Hepatocyte (in vitro differentiated cells): Measurements from ENCODE around the gene AGA. TPM values are rescaled to one million over a fixed set of nuclear protein-coding genes. Genes with fewer than 3 reads are reported as not detected.

Experiments
- DNase-seq: peaks from one replicate; pipeline ENCODE4 v3.0.0-alpha.2; 2016; ENCODE audit warnings: low spot score
- H2AFZ ChIP-seq: fragments of 200-600 bp; sonication (generic); 2 replicates; pipeline ENCODE4 v1.6.0; 2016; ENCODE audit warnings: antibody characterized with exemption, mild to moderate bottlenecking
- H3K27ac ChIP-seq: fragments of 200-600 bp; sonication (generic); 2 replicates; pipeline ENCODE4 v1.5.1; 2016; ENCODE audit warnings: mild to moderate bottlenecking
- H3K27me3 ChIP-seq: fragments of 200-600 bp; sonication (generic); 2 replicates; pipeline ENCODE4 v1.6.1; 2016
- H3K36me3 ChIP-seq: fragments of 200-600 bp; sonication (generic); replicated peaks from 2 replicates; pipeline ENCODE4 v1.5.1; 2016; ENCODE audit warnings: low read depth; ENCODE audit not compliant: insufficient read depth
- H3K4me1 ChIP-seq: fragments of 200-600 bp; sonication (generic); 2 replicates; pipeline ENCODE4 v1.5.1; 2016; ENCODE audit warnings: mild to moderate bottlenecking, moderate library complexity; ENCODE audit not compliant: insufficient read depth
- H3K4me2 ChIP-seq: fragments of 200-600 bp; sonication (generic); 2 replicates; pipeline ENCODE4 v1.6.0; 2016
- H3K4me3 ChIP-seq: fragments of 200-600 bp; sonication (generic); 2 replicates; pipeline ENCODE4 v1.5.1; 2016; ENCODE audit warnings: mild to moderate bottlenecking
- H3K79me2 ChIP-seq: fragments of 200-600 bp; sonication (generic); 2 replicates; pipeline ENCODE4 v1.6.0; 2017; ENCODE audit warnings: mild to moderate bottlenecking
- H3K9me2 ChIP-seq: fragments of 200-600 bp; sonication (generic); replicated peaks from 2 replicates; pipeline ENCODE4 v1.6.0; 2017; ENCODE audit warnings: mild to moderate bottlenecking; ENCODE audit not compliant: insufficient read depth
- H3K9me3 ChIP-seq: fragments of 200-600 bp; sonication (generic); 2 replicates; pipeline ENCODE4 v1.5.1; 2016; ENCODE audit warnings: low read depth, mild to moderate bottlenecking
- H4K20me1 ChIP-seq: fragments of 200-600 bp; sonication (generic); 2 replicates; pipeline ENCODE4 v1.6.0; 2016; ENCODE audit warnings: mild to moderate bottlenecking; ENCODE audit not compliant: insufficient read depth, poor library complexity, severe bottlenecking
- EZH2 ChIP-seq: fragments of 200-600 bp; sonication (generic); IDR thresholded peaks from 2 replicates; pipeline ENCODE4 v1.6.1; 2016; ENCODE audit warnings: antibody characterized with exemption, mild to moderate bottlenecking, borderline replicate concordance
- EZH2phosphoT487 ChIP-seq: fragments of 200-600 bp; sonication (generic); IDR thresholded peaks from one replicate; pipeline ENCODE4 v1.6.1; 2018; ENCODE audit warnings: antibody characterized with exemption, mild to moderate bottlenecking, low read depth, moderate library complexity; ENCODE audit not compliant: unreplicated experiment, severe bottlenecking
- WGBS: methylation state at CpG from one replicate; pipeline ENCODE4 v1.1.6; 2016; ENCODE audit warnings: low lambda C conversion rate; ENCODE audit errors: missing lambda C conversion rate; 5-methylcytosine and 5-hydroxymethylcytosine counted together
- polyA plus RNA-seq: library from polyadenylated mRNA; unstranded; fragments of >200 nt; fragmentation: Nextera tagmentation; extraction: Ambion mirVana; gene quantifications from 2 replicates; pipeline ENCODE4 v1.2.1, GENCODE V29; 2016
- total RNA-seq: library from RNA; depleted of rRNA; stranded (reverse); fragments of >200 nt; gene quantifications from 2 replicates; pipeline ENCODE4 v1.2.3, GENCODE V29; 2014
- TF ChIP-seq, protein P1 (sequence below): fragments of 200-600 bp; sonication (generic); IDR thresholded peaks from 2 replicates; pipeline ENCODE4 v1.5.1; 2016; ENCODE audit warnings: antibody characterized with exemption, mild to moderate bottlenecking; ENCODE audit not compliant: poor library complexity

The AGA gene
- total and polyA plus RNA-seq, 2 experiments from 2014 or later: 29.5 to 43.8 TPM

- H3K4me1 ChIP-seq: peaks cover 5% of the 10 kb centered on the region
- no peak overlapping the region for H3K27ac ChIP-seq
- no peaks in the 10 kb centered on the region for H3K9me2 ChIP-seq
- H3K9me3 ChIP-seq: no peaks in the 10 kb centered on the region
- DNase-seq: no peak
- no peaks in the 10 kb centered on the region for H3K79me2 ChIP-seq
- H3K36me3 ChIP-seq: no peaks in the 10 kb centered on the region
- H3K27me3 ChIP-seq: no peaks in the 10 kb centered on the region
- 84% methylated on average over 5 of the region's 5 CpGs for WGBS
- no peak overlapping the region for H3K4me2 ChIP-seq
- H2AFZ ChIP-seq: no peak overlapping the region
- H4K20me1 ChIP-seq: no peaks in the 10 kb centered on the region
- TF ChIP-seq, protein P1, sequence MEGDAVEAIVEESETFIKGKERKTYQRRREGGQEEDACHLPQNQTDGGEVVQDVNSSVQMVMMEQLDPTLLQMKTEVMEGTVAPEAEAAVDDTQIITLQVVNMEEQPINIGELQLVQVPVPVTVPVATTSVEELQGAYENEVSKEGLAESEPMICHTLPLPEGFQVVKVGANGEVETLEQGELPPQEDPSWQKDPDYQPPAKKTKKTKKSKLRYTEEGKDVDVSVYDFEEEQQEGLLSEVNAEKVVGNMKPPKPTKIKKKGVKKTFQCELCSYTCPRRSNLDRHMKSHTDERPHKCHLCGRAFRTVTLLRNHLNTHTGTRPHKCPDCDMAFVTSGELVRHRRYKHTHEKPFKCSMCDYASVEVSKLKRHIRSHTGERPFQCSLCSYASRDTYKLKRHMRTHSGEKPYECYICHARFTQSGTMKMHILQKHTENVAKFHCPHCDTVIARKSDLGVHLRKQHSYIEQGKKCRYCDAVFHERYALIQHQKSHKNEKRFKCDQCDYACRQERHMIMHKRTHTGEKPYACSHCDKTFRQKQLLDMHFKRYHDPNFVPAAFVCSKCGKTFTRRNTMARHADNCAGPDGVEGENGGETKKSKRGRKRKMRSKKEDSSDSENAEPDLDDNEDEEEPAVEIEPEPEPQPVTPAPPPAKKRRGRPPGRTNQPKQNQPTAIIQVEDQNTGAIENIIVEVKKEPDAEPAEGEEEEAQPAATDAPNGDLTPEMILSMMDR: no peak
- TF ChIP-seq EZH2phosphoT487 (no peak), EZH2 (no peak)
- H3K4me3 ChIP-seq: no peak overlapping the region
Measured at GRCh38 chr4:177411996-177412395, 30.2 kb downstream of the AGA start.

GRCh38 chr4:177410566-177410965 is 31.7 kb downstream of the AGA start:
- H3K4me3 ChIP-seq: no peak overlapping the region
- no peaks in the 10 kb centered on the region for H3K79me2 ChIP-seq
- no peaks in the 10 kb centered on the region for H3K27me3 ChIP-seq
- H3K4me2 ChIP-seq: peak overlapping the region; percentile 29
- no peak overlapping the region for H2AFZ ChIP-seq
- no peak overlapping the region for H3K27ac ChIP-seq
- H3K36me3 ChIP-seq: no peaks in the 10 kb centered on the region
- no peak for DNase-seq
- H3K9me2 ChIP-seq: no peaks in the 10 kb centered on the region
- TF ChIP-seq, protein P1: no peak
- no peak for TF ChIP-seq EZH2phosphoT487
- TF ChIP-seq EZH2: no peak
- H4K20me1 ChIP-seq: no peaks in the 10 kb centered on the region
- peaks cover 5% of the 10 kb centered on the region for H3K4me1 ChIP-seq
- H3K9me3 ChIP-seq: no peaks in the 10 kb centered on the region

GRCh38 chr4:177408023-177408422 is 34.2 kb downstream of the AGA start:
- Histone ChIP-seq H3K79me2 (no peaks in the 10 kb centered on the region), H3K36me3 (no peaks in the 10 kb centered on the region), H3K9me2 (no peaks in the 10 kb centered on the region), H3K4me3 (no peak overlapping the region), H3K27me3 (no peaks in the 10 kb centered on the region), H3K27ac (no peak overlapping the region), H3K9me3 (no peaks in the 10 kb centered on the region), H2AFZ (no peak overlapping the region), H3K4me1 (peaks cover 5% of the 10 kb centered on the region), H4K20me1 (no peaks in the 10 kb centered on the region), H3K4me2 (no peak overlapping the region)
- no peak for DNase-seq
- TF ChIP-seq EZH2phosphoT487: no peak
- TF ChIP-seq, protein P1: no peak
- TF ChIP-seq EZH2: no peak
- 97% methylated on average over 25 of the region's 25 CpGs for WGBS

GRCh38 chr4:177405508-177405907 is 36.7 kb downstream of the AGA start:
- no peaks in the 10 kb centered on the region for H3K27me3 ChIP-seq
- H3K36me3 ChIP-seq: no peaks in the 10 kb centered on the region
- WGBS: 56% methylated on average over 2 of the region's 2 CpGs
- no peak overlapping the region for H3K4me3 ChIP-seq
- no peak for DNase-seq
- TF ChIP-seq, protein P1: no peak
- no peak overlapping the region for H2AFZ ChIP-seq
- H3K9me3 ChIP-seq: no peaks in the 10 kb centered on the region
- no peak overlapping the region for H3K27ac ChIP-seq
- no peaks in the 10 kb centered on the region for H3K79me2 ChIP-seq
- H3K9me2 ChIP-seq: no peaks in the 10 kb centered on the region
- no peak overlapping the region for H3K4me2 ChIP-seq
- H4K20me1 ChIP-seq: no peaks in the 10 kb centered on the region
- H3K4me1 ChIP-seq: no peaks in the 10 kb centered on the region
